ENCODE data around the gene SLC22A12.

Gene SLC22A12

DNA sequence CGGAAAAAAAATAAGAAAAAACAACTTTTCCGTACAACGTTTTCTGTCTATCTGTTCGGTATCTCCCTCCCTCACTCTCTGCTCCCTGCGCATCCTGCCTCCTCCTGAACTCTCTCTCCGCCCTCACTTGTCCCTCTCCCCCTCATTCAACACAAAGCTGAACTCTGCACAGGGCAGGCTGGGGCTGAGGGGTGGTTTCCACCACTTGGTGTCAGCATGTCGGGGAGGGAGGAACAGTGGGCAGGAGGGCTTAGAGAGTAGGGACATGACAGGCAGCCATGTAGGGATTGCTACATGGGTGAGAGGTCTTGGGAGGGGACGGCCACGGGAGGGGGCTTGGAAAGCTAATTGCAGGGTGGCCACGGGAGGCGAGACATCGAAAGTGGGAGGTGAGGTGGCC is 17.6 kb downstream of the SLC22A12 start:
- no peak for DNase-seq (ENCODE audit: low read depth, low spot score)
- no peak for TF ChIP-seq EZH2 (IDR thresholded peaks at IDR 0.05)
- no peak for TF ChIP-seq FOXP2 (optimal IDR thresholded peaks at IDR 0.05; ENCODE audit: control extremely low read depth, extremely low read length, insufficient read depth)
- TF ChIP-seq POLR2AphosphoS5 (IDR thresholded peaks at IDR 0.05; ENCODE audit: borderline replicate concordance, low read depth, low read length), result no peak
- no peak overlapping the region for H3K4me3 ChIP-seq
- H3K36me3 ChIP-seq (ENCODE audit: insufficient read depth, low read length), result no peaks in the 10 kb centered on the region
- H3K27ac ChIP-seq, result no peak overlapping the region
- no peaks in the 10 kb centered on the region for H3K9me3 ChIP-seq (ENCODE audit: low read depth, low read length)
- no peak overlapping the region for H3K9ac ChIP-seq (ENCODE audit: insufficient read length)

DNA sequence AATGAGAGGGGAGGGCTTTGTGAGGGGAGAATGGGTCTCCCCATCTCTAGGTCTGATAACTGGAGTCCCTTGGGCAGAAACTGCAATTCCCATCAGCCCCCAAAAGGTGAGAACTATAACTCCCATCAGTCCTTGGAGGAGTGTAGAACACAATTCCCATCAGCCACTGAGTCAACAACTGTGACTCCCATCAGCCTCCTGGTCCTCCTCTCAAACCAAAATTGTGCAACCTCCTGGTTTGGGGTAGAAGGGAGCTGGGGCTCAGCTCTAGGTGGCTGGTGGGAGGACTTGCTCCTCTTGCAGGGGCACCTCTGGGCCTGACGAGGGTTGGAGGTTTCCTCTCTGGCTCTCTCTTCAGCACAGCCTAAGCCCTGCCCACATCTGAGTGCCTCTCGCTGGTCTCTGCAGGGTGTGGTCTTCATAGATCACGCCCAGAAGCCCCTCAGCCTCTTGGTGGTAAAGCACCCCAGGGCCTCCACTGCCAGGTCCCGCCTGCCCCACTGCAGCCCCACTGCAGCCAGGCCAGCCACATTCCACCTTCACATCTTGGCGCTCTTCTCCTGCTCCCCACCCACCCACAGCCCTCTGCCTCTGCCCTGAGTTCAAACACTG is 18.5 kb downstream of the SLC22A12 start:
- no peak overlapping the region for H3K9ac ChIP-seq (ENCODE audit: insufficient read length)
- no peak overlapping the region for H3K27ac ChIP-seq
- TF ChIP-seq FOXP2 (optimal IDR thresholded peaks at IDR 0.05; ENCODE audit: control extremely low read depth, extremely low read length, insufficient read depth) (peak; percentile 50), EZH2 (IDR thresholded peaks at IDR 0.05) (no peak)
- H3K36me3 ChIP-seq (ENCODE audit: insufficient read depth, low read length), result no peaks in the 10 kb centered on the region
- H3K4me3 ChIP-seq, result no peak overlapping the region
- no peaks in the 10 kb centered on the region for H3K9me3 ChIP-seq (ENCODE audit: low read depth, low read length)
- DNase-seq (ENCODE audit: low read depth, low spot score), result no peak

DNA sequence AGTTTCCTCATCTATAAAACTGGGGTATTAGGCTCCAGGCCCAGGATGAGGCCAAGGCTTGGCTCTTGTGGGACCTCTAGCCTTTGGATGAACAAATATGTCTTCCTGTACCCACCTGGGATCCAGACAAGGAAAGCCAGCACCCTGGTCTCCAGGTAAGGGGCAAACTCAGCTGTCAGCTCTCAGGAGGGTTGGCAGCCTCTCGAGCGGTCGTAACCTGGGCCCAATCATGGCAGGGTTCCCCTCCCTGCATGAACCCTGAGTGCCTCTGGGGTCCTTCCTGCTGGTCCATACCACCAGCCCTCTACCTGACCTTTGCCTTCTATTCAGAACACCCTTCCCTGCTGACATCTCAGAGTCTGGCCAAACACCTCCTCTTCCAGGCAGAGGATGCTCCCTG is 19.6 kb downstream of the SLC22A12 start:
- no peaks in the 10 kb centered on the region for H3K36me3 ChIP-seq (ENCODE audit: insufficient read depth, low read length)
- no peaks in the 10 kb centered on the region for H3K9me3 ChIP-seq (ENCODE audit: low read depth, low read length)
- TF ChIP-seq EZH2 (IDR thresholded peaks at IDR 0.05), result no peak
- TF ChIP-seq FOXP2 (optimal IDR thresholded peaks at IDR 0.05; ENCODE audit: control extremely low read depth, extremely low read length, insufficient read depth), result no peak
- TF ChIP-seq POLR2AphosphoS5 (IDR thresholded peaks at IDR 0.05; ENCODE audit: borderline replicate concordance, low read depth, low read length), result no peak
- no peak overlapping the region for H3K9ac ChIP-seq (ENCODE audit: insufficient read length)
- DNase-seq (ENCODE audit: low read depth, low spot score), result no peak
- H3K4me3 ChIP-seq, result no peak overlapping the region
- no peak overlapping the region for H3K27ac ChIP-seq

DNA sequence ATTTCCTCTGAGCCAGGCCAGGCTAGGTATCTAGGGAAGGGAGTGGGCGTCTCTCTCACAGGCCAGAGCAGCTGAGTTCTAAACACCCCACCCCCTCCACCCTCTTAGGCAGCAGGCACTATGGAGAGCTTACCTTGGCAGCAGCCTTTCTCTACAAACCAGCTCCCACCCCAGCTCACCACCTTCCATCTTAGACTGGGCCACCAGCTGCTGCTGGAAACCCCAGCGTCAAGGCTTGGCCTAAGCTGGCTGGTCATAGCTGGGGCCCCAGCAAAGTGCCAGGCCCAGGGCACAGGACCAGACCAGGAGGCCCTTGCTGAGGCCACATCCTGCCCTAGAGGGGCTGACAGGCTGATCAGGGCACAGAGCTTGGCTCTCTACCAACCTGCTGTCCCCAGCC is 20.2 kb downstream of the SLC22A12 start:
- Histone ChIP-seq H3K36me3 (ENCODE audit: insufficient read depth, low read length) (no peaks in the 10 kb centered on the region), H3K9ac (ENCODE audit: insufficient read length) (no peak overlapping the region), H3K9me3 (ENCODE audit: low read depth, low read length) (no peaks in the 10 kb centered on the region), H3K27ac (no peak overlapping the region), H3K4me3 (no peak overlapping the region)
- DNase-seq (ENCODE audit: low read depth, low spot score), result no peak
- no peak for TF ChIP-seq EZH2 (IDR thresholded peaks at IDR 0.05)
- TF ChIP-seq POLR2AphosphoS5 (IDR thresholded peaks at IDR 0.05; ENCODE audit: borderline replicate concordance, low read depth, low read length), result no peak
- TF ChIP-seq FOXP2 (optimal IDR thresholded peaks at IDR 0.05; ENCODE audit: control extremely low read depth, extremely low read length, insufficient read depth), result no peak

DNA sequence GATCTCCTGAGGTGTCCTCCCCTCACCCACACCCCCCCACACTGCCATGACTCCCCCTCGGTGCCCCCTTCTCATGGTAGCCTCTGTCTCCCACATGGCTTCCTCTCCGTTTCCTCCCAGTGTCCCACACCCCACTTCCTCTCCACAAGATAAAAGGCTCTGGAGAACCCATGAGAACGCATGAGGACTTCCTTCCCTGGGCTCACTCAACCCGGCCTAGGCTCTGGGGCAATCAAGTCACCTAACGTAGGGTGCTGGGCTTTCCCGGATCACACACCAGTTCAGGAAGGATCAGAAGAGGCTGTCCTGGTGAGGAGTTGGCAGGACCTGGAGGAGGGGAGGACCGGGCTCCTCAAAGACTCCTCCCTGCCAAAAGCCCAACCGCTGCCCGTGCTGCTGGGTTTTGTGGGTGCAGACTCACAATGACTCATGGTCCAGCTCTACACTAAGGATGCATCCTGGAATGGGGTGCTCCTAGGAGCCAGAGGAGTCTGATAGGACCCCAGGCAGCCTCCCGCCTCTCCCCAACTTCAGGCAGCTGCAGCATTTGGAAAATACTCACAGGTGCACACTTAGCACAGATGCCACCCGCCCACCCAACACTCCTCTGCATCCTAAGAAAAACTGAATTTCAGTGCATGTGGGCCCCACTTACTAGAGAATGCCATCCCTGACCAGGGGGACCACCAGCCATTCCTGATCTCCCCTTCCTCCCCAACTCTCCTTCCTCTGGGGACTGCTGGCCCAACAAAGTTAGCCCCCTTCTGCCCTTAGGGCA is 21.0 kb downstream of the SLC22A12 start:
- no peak overlapping the region for H3K9ac ChIP-seq (ENCODE audit: insufficient read length)

DNA sequence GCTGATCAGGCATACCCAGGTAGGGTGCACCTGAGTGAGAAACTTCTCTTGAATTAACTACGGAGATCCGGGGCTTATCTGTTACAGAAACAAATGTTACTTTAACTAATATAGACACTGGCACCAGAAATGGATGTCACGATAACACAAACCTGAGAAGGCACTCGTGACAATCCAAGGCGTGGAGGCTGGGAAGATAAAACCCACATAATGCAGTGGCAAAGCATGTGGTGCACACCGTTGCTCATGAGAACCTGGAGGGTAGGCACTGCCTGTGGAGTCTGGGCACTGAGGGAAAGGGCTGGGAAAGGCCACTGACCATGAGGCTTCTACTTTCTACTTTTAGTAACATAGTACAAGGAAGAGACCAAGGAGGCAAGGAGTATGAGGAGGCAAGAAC is 22.6 kb downstream of the SLC22A12 start:
- no peak for DNase-seq (ENCODE audit: low read depth, low spot score)
- no peak overlapping the region for H3K27ac ChIP-seq
- H3K9me3 ChIP-seq (ENCODE audit: low read depth, low read length), result no peaks in the 10 kb centered on the region
- H3K9ac ChIP-seq (ENCODE audit: insufficient read length), result no peak overlapping the region
- H3K36me3 ChIP-seq (ENCODE audit: insufficient read depth, low read length), result no peaks in the 10 kb centered on the region
- TF ChIP-seq FOXP2 (optimal IDR thresholded peaks at IDR 0.05; ENCODE audit: control extremely low read depth, extremely low read length, insufficient read depth), result no peak
- no peak for TF ChIP-seq EZH2 (IDR thresholded peaks at IDR 0.05)
- TF ChIP-seq POLR2AphosphoS5 (IDR thresholded peaks at IDR 0.05; ENCODE audit: borderline replicate concordance, low read depth, low read length), result no peak
- no peak overlapping the region for H3K4me3 ChIP-seq

More for the DNA sequence above, 21.0 kb downstream of the SLC22A12 start:
- no peak overlapping the region for H3K27ac ChIP-seq
- no peak overlapping the region for H3K4me3 ChIP-seq
- DNase-seq (ENCODE audit: low read depth, low spot score), result no peak
- no peaks in the 10 kb centered on the region for H3K9me3 ChIP-seq (ENCODE audit: low read depth, low read length)
- TF ChIP-seq EZH2 (IDR thresholded peaks at IDR 0.05) (no peak), FOXP2 (optimal IDR thresholded peaks at IDR 0.05; ENCODE audit: control extremely low read depth, extremely low read length, insufficient read depth) (no peak), POLR2AphosphoS5 (IDR thresholded peaks at IDR 0.05; ENCODE audit: borderline replicate concordance, low read depth, low read length) (no peak)
- H3K36me3 ChIP-seq (ENCODE audit: insufficient read depth, low read length), result no peaks in the 10 kb centered on the region

DNA sequence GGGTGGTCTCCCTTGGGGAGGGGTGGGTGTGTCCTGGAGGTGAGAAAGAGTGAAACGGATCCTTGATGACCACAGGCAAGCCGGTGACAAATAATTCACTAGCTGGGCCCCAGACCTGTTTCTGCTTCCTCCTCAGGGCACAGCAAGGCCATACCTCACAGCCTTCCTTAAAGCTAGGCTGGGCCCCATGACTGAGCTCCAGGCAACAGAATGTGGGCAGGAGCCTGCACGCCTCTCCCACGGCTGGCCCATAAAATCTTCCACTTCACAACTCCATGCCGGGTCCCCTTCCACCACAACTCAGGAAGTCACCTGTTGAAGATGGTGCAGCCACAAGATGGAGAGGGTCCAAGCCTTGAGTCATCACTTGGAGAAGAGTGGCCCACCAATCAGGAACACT is 23.9 kb downstream of the SLC22A12 start:
- no peak for TF ChIP-seq POLR2AphosphoS5 (IDR thresholded peaks at IDR 0.05; ENCODE audit: borderline replicate concordance, low read depth, low read length)
- TF ChIP-seq FOXP2 (optimal IDR thresholded peaks at IDR 0.05; ENCODE audit: control extremely low read depth, extremely low read length, insufficient read depth), result no peak
- no peak for TF ChIP-seq EZH2 (IDR thresholded peaks at IDR 0.05)
- H3K4me3 ChIP-seq, result no peak overlapping the region
- H3K36me3 ChIP-seq (ENCODE audit: insufficient read depth, low read length), result no peaks in the 10 kb centered on the region
- no peak for DNase-seq (ENCODE audit: low read depth, low spot score)
- H3K9ac ChIP-seq (ENCODE audit: insufficient read length), result no peak overlapping the region
- no peak overlapping the region for H3K27ac ChIP-seq
- H3K9me3 ChIP-seq (ENCODE audit: low read depth, low read length), result no peaks in the 10 kb centered on the region

DNA sequence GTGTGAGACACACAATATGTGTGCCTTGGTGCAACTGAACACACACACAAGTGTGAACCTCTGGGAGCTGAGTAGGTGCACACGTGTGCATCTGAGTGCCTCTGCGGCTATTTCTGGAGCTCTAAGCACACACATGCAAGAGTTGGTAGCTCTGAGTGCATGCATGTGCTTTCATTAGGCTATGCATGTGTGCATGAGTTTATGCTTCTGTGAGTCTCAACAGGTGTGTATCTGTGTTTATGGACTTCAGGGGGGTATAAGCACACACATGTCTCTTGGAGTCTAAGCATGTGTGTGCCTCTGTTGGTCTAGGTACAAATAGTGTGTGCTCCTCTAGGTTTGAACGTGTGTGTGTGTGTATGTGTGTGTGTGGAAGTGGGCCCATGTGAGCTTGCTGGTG is 25.8 kb downstream of the SLC22A12 start:
- H3K9ac ChIP-seq (ENCODE audit: insufficient read length), result no peak overlapping the region
- no peaks in the 10 kb centered on the region for H3K9me3 ChIP-seq (ENCODE audit: low read depth, low read length)
- no peaks in the 10 kb centered on the region for H3K36me3 ChIP-seq (ENCODE audit: insufficient read depth, low read length)
- H3K4me3 ChIP-seq, result no peak overlapping the region
- no peak for DNase-seq (ENCODE audit: low read depth, low spot score)
- TF ChIP-seq FOXP2 (optimal IDR thresholded peaks at IDR 0.05; ENCODE audit: control extremely low read depth, extremely low read length, insufficient read depth) (no peak), POLR2AphosphoS5 (IDR thresholded peaks at IDR 0.05; ENCODE audit: borderline replicate concordance, low read depth, low read length) (no peak), EZH2 (IDR thresholded peaks at IDR 0.05) (no peak)
- no peak overlapping the region for H3K27ac ChIP-seq
